ENCODE measurements around the gene ADAM30. TPM values are rescaled to one million over a fixed set of nuclear protein-coding genes. Genes with fewer than 3 reads are reported as not detected.

Gene ADAM30
- total and polyA plus RNA-seq, 2 of the 13 experiments (the other 11 are each of a cell fraction or from before 2014, with no cell fraction given) = not detected

GRCh38 chr1:119924948-119925898 lies 28.9 kb upstream of the ADAM30 start:
- POLR2A ChIA-PET = no interaction called here
- Histone ChIP-seq H3K9me3 (ENCODE audit: low read length) (no peaks in the 10 kb centered on the region), H3K4me3 (replicated peaks in 1 of 3; ENCODE audit: insufficient read depth in 1 of 3, low read depth in 2 of 3, low read length in 3 of 3) (no peak overlapping the region), H3K4me1 (ENCODE audit: insufficient read depth, low read length) (no peaks in the 10 kb centered on the region), H3K79me2 (ENCODE audit: insufficient read depth, low read length) (no peaks in the 10 kb centered on the region), H2AFZ (ENCODE audit: low read length) (no peak overlapping the region), H3K27ac (ENCODE audit: extremely low read length, insufficient read depth, low read length) (no peak overlapping the region), H3K36me3 (replicated peaks in 1 of 2; ENCODE audit: control insufficient read depth in 1 of 2, insufficient read depth in 2 of 2, low read length in 2 of 2) (peaks cover 12 to 19% of the 10 kb centered on the region in 2 experiments; a peak in 4 of 5 replicates), H4K20me1 (ENCODE audit: insufficient read depth, low read length) (no peaks in the 10 kb centered on the region), H3K9ac (ENCODE audit: insufficient read depth, low read depth, low read length) (no peak overlapping the region), H3K4me2 (ENCODE audit: low read depth, low read length) (no peak overlapping the region), H3K27me3 (ENCODE audit: control insufficient read depth in 1 of 2, insufficient read depth in 2 of 2, low read length in 2 of 2) (no peaks in the 10 kb centered on the region)
- no TSS peak for BruUV-seq (replicated peaks)
- DNase-seq (ENCODE audit: low spot score) (no peak), FAIRE-seq (no peak), ATAC-seq (no peak)
- intact Hi-C loops (cut with micrococcal nuclease; ENCODE audit: unreplicated experiment) = no loop called here
- TF ChIP-seq FOXP1 (IDR thresholded peaks at IDR 0.05) (no peak), FOXP1 (CRISPR knock-in tag; IDR thresholded peaks at IDR 0.05) (no peak), ZBTB42 (CRISPR knock-in tag; IDR thresholded peaks at IDR 0.05) (no peak), TMF1 (CRISPR knock-in tag; IDR thresholded peaks at IDR 0.05; ENCODE audit: low read depth) (no peak), ASH2L (IDR thresholded peaks at IDR 0.05; ENCODE audit: insufficient read length, low read depth, low read length) (no peak), AHR (CRISPR knock-in tag; IDR thresholded peaks at IDR 0.05) (no peak), GFI1 (CRISPR knock-in tag; IDR thresholded peaks at IDR 0.05; ENCODE audit: borderline replicate concordance) (no peak), ZNF782 (CRISPR knock-in tag; IDR thresholded peaks at IDR 0.05; ENCODE audit: borderline replicate concordance) (no peak), ZNF557 (CRISPR knock-in tag; IDR thresholded peaks at IDR 0.05) (no peak), KDM6A (CRISPR knock-in tag; IDR thresholded peaks at IDR 0.05; ENCODE audit: low read depth) (no peak), ZNF274 (CRISPR knock-in tag; IDR thresholded peaks at IDR 0.05) (no peak), GPBP1L1 (CRISPR knock-in tag; IDR thresholded peaks at IDR 0.05) (no peak)
- whole genome bisulfite sequencing (ENCODE audit: low lambda C conversion rate) = 96% methylated on average over 10 of the region's 19 CpGs
- CTCF ChIA-PET (ENCODE audit: low intra/inter-chr PET ratio, low total read pairs) = no interaction called here
- in situ Hi-C loops (cut with HindIII; ENCODE audit: extremely low pct_ligation_motif_present, low pct_unique_long_range_greater_than_20kb) = no loop called here

All from HepG2 (cell line).